Upper lobe of right lung (tissue), 1 donor: Measurements from ENCODE around the gene PVR. TPM values are rescaled to one million over a fixed set of nuclear protein-coding genes. Genes with fewer than 3 reads are reported as not detected.
A peak's percentile ranks its signal among the peaks of the same experiment; 100 is the strongest.
"Not testable (repeated sequence)": the region's sequence is repeated elsewhere in the genome, so short reads cannot be mapped to it uniquely, and the experiment has no call there.

Experiments
- ATAC-seq: fragments of 200-7000 bp; cut with Tn5 transposase; one replicate; pipeline ENCODE4 v1.9.1; 2020; ENCODE audit warnings: mild to moderate bottlenecking, moderate library complexity
- DNase-seq: peaks from one replicate; pipeline ENCODE4 v3.0.0-alpha.2; 2020
- H3K27ac ChIP-seq: fragments of 200-600 bp; one replicate; pipeline ENCODE4 v1.8.0; 2022
- H3K27me3 ChIP-seq: fragments of 200-600 bp; one replicate; pipeline ENCODE4 v1.8.0; 2022; ENCODE audit warnings: mild to moderate bottlenecking
- H3K36me3 ChIP-seq: fragments of 200-600 bp; one replicate; pipeline ENCODE4 v1.8.0; 2022
- H3K4me1 ChIP-seq: fragments of 200-600 bp; one replicate; pipeline ENCODE4 v1.8.0; 2022
- H3K4me3 ChIP-seq: fragments of 200-600 bp; one replicate; pipeline ENCODE4 v1.8.0; 2022; ENCODE audit warnings: mild to moderate bottlenecking
- H3K9me3 ChIP-seq: fragments of 200-600 bp; one replicate; pipeline ENCODE4 v1.8.0; 2022
- intact Hi-C: fragments of 100-400 bp; cut with DNase I; formaldehyde crosslinking; loops from one replicate; pipeline ENCODE4 v1.11.0; 2022
- total RNA-seq: library from RNA; stranded (reverse); fragmentation: NEBNext Ultra II Directional; extraction: Animal tissue kit (Norgen Biotek cat#: 25700); gene quantifications from one replicate; pipeline ENCODE4 v1.2.1, GENCODE V29; 2021
- TF ChIP-seq, protein P1 (sequence below): fragments of 200-600 bp; IDR thresholded peaks from one replicate; pipeline ENCODE4 v1.8.0; 2022; ENCODE audit warnings: antibody characterized with exemption
- donor health status: DM: no; HTN: yes; CAD: no; lungs with severe emphysema.

The PVR gene
- total RNA-seq, 1 donor from 2014 or later = 40.8 TPM

DNA sequence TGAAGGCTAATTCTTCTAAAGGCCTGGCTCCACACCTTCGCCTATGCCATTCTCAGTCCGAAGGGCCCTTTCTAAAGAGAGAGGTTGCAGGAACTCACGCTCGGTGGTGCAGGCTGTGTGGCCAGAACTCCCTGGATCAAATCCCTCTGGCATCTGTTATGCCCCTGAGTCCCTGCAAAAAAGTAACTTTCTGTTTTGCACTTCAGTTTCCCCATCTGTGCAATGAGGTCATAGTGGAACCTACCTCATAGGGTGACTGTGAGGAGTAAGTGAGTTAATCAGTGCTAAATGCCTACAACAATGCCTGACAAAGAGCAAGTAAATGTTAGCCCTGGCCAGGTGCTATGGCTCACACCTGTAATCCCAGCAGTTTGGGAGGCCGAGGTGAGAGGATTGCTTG is 23.0 kb upstream of the PVR start:
- ATAC-seq = no peak
- Histone ChIP-seq H3K4me1 (no peaks in the 10 kb centered on the region), H3K27ac (no peak overlapping the region), H3K36me3 (no peaks in the 10 kb centered on the region), H3K4me3 (no peak overlapping the region), H3K27me3 (no peaks in the 10 kb centered on the region), H3K9me3 (no peaks in the 10 kb centered on the region)
- TF ChIP-seq, protein P1, sequence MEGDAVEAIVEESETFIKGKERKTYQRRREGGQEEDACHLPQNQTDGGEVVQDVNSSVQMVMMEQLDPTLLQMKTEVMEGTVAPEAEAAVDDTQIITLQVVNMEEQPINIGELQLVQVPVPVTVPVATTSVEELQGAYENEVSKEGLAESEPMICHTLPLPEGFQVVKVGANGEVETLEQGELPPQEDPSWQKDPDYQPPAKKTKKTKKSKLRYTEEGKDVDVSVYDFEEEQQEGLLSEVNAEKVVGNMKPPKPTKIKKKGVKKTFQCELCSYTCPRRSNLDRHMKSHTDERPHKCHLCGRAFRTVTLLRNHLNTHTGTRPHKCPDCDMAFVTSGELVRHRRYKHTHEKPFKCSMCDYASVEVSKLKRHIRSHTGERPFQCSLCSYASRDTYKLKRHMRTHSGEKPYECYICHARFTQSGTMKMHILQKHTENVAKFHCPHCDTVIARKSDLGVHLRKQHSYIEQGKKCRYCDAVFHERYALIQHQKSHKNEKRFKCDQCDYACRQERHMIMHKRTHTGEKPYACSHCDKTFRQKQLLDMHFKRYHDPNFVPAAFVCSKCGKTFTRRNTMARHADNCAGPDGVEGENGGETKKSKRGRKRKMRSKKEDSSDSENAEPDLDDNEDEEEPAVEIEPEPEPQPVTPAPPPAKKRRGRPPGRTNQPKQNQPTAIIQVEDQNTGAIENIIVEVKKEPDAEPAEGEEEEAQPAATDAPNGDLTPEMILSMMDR = no peak
- intact Hi-C loops = no loop called here
- DNase-seq = no peak

DNA sequence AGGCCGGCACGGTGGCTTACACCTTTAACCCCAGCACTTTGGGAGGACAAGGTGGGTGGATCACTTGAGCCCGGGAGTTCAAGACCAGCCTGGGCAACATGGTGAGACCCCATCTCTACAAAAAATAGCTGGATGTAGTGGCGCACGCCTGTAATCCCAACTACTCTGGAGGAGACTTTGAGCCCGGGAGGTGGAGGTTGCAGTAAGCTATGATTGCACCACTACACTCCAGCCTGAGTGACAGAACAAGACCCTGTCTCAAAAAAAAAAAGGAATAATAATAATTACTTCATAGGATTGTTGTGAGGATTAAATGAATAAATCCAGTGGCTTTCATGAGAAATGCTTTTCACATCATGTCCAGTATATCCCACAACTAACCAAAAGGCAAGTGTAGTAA is 22.3 kb upstream of the PVR start:
- intact Hi-C loops = no loop called here
- ATAC-seq (no peak), DNase-seq (no peak)
- Histone ChIP-seq H3K9me3 (no peaks in the 10 kb centered on the region), H3K36me3 (no peaks in the 10 kb centered on the region), H3K4me1 (no peaks in the 10 kb centered on the region), H3K4me3 (no peak overlapping the region), H3K27me3 (no peaks in the 10 kb centered on the region), H3K27ac (no peak overlapping the region)
- TF ChIP-seq, protein P1 = no peak

DNA sequence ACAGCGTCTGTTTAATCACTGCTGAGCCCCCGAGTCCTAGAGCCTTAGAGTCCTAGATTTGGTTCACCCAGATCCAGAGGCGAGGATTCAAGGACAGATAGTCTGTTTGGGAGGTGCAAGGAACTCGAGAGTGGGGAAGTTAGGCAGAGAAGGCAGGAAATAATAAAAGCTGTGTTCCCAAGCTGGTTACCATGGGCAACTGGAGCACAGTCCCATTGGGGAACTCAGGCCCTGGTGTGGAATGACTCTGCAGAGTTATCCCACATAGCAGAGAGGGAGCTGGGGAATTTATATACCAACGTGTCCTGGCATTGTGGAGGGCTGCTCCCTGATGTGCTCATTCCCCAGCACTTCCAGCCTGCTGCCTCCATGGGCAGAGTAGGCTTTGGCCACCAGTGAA is 20.6 kb upstream of the PVR start:
- no peak overlapping the region for H3K4me3 ChIP-seq
- H3K36me3 ChIP-seq = no peaks in the 10 kb centered on the region
- no peaks in the 10 kb centered on the region for H3K4me1 ChIP-seq
- no peak for DNase-seq
- ATAC-seq = peak; percentile 74
- no peaks in the 10 kb centered on the region for H3K9me3 ChIP-seq
- TF ChIP-seq, protein P1 = no peak
- intact Hi-C loops = no loop called here
- H3K27me3 ChIP-seq = no peaks in the 10 kb centered on the region
- no peak overlapping the region for H3K27ac ChIP-seq

DNA sequence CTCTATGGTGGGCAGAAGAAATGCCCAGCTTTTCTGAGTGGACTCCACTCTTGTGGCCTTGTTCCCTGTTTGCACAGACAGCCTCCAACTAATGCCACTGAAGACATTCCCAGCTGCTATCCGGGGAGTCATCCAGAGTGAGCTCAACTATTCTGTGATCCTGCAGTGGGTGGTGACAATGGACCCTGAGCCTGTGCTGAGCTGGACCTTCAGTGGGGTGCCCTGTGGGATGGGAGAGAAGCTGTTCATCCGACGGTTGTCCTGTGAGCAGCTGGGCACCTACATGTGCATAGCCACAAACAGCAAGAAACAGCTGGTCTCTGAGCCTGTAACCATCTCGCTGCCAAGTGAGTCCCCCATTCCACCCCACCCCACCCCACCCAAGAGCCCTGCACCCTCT is 20.1 kb upstream of the PVR start:
- intact Hi-C loops = no loop called here
- DNase-seq (no peak), ATAC-seq (no peak)
- no peak overlapping the region for H3K27ac ChIP-seq
- H3K36me3 ChIP-seq = no peaks in the 10 kb centered on the region
- no peaks in the 10 kb centered on the region for H3K4me1 ChIP-seq
- TF ChIP-seq, protein P1 = no peak
- no peak overlapping the region for H3K4me3 ChIP-seq
- no peaks in the 10 kb centered on the region for H3K27me3 ChIP-seq
- H3K9me3 ChIP-seq = no peaks in the 10 kb centered on the region

DNA sequence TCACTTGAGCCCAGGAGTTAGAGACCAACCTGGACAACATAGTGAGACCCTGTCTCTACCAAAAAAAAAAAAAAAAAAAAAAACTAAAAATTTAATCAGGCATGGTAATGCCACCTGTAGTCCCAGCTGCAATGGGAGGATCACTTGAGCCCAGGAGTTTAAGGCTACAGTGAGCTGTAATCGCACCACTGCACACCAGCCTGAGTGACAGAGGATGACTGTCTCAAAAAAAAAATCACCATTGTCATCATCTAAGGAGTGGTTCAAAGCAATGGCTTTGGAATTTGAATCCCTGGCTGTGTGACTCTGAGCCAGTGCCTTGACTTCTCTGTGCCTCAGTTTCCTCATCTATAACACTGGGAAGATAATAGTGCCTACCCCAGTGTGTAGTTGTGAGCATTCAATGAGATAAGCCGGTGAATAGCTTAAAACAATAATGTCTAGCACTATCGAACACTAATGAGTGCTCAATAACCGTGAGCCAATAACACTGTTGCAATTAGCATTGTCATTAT is 18.8 kb upstream of the PVR start:
- Histone ChIP-seq H3K27ac (no peak overlapping the region), H3K4me1 (no peaks in the 10 kb centered on the region), H3K27me3 (no peaks in the 10 kb centered on the region), H3K4me3 (no peak overlapping the region), H3K9me3 (no peaks in the 10 kb centered on the region), H3K36me3 (no peaks in the 10 kb centered on the region)
- intact Hi-C loops = no loop called here
- TF ChIP-seq, protein P1 = no peak
- DNase-seq = no peak
- no peak for ATAC-seq

DNA sequence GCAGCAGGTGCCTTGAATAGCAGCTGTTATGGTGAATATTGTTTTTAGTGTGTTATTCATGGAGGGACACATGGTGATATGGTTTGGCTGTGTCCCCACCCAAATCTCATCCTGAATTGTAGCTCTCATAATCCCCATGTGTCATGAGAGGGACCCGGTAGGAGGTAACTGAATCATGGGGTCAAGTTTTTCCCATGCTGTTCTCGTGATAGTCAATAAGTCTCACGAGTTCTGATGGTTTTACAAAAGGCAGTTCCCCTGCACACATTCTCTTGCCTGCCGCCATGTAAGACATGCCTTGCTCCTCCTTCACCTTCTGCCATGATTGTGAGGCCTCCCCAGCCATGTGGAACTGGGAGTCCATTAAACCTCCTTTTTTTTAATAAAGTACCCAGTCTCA is 18.1 kb upstream of the PVR start:
- H3K36me3 ChIP-seq, H3K4me1 ChIP-seq, intact Hi-C loops, H3K27me3 ChIP-seq, H3K4me3 ChIP-seq, H3K9me3 ChIP-seq, DNase-seq, ATAC-seq, H3K27ac ChIP-seq: not testable (repeated sequence)
